GM19238 (cell line): ENCODE data around the gene TULP3.
"Not testable (repeated sequence)": the region's sequence is repeated elsewhere in the genome, so short reads cannot be mapped to it uniquely, and the experiment has no call there.

Experiments used
- DNase-seq: peaks from one replicate; pipeline ENCODE4 v3.0.0; 2011; ENCODE audit warnings: low spot score; ENCODE audit not compliant: insufficient read length

Gene TULP3

GRCh38 chr12:2890388-2891239 lies at the start of gene TULP3:
TSS of gene TULP3 (plus strand) at chr12:2890891. CDS start at chr12:2890948, 57 bp downstream.
- peak; percentile 95 for DNase-seq

- no peak for DNase-seq
Measured at GRCh38 chr12:2841056-2841650, 49.5 kb upstream of the TULP3 start.

- no peak for DNase-seq
Measured at GRCh38 chr12:2842948-2843347, 47.7 kb upstream of the TULP3 start.

GRCh38 chr12:2844786-2845185 lies 45.9 kb upstream of the TULP3 start:
- no peak for DNase-seq

GRCh38 chr12:2845280-2845679 lies 45.4 kb upstream of the TULP3 start:
- DNase-seq, result no peak

- no peak for DNase-seq
Measured at GRCh38 chr12:2851931-2852330, 38.8 kb upstream of the TULP3 start.

GRCh38 chr12:2853626-2854025 lies 37.1 kb upstream of the TULP3 start:
- DNase-seq, result no peak

GRCh38 chr12:2854669-2855453 lies 35.8 kb upstream of the TULP3 start:
- DNase-seq, result no peak

GRCh38 chr12:2855546-2855945 lies 35.1 kb upstream of the TULP3 start:
- DNase-seq, result no peak

GRCh38 chr12:2856051-2856450 lies 34.6 kb upstream of the TULP3 start:
- DNase-seq, result no peak

GRCh38 chr12:2857021-2857431 lies 33.7 kb upstream of the TULP3 start, which contains the start of gene TEX52:
TSS of gene TEX52 (minus strand) at chr12:2857039. CDS start at chr12:2857026, 13 bp downstream.
- no peak for DNase-seq

GRCh38 chr12:2857576-2857975 lies 33.1 kb upstream of the TULP3 start:
- DNase-seq, result no peak

- no peak for DNase-seq
Measured at GRCh38 chr12:2858334-2858733, 32.4 kb upstream of the TULP3 start.

- no peak for DNase-seq
Measured at GRCh38 chr12:2858944-2859421, 31.7 kb upstream of the TULP3 start.

- no peak for DNase-seq
Measured at GRCh38 chr12:2860170-2860569, 30.5 kb upstream of the TULP3 start.

- no peak for DNase-seq
Measured at GRCh38 chr12:2862876-2863275, 27.8 kb upstream of the TULP3 start.

GRCh38 chr12:2863402-2863801 lies 27.3 kb upstream of the TULP3 start:
- DNase-seq, result not testable (repeated sequence)

GRCh38 chr12:2864198-2864597 lies 26.5 kb upstream of the TULP3 start:
- DNase-seq, result no peak

GRCh38 chr12:2868986-2869632 lies 21.6 kb upstream of the TULP3 start:
- not testable (repeated sequence) for DNase-seq

GRCh38 chr12:2876431-2877046 lies 14.2 kb upstream of the TULP3 start:
- DNase-seq, result peak; percentile 53
